Measurements from ENCODE around the gene ADO. TPM values are rescaled to one million over a fixed set of nuclear protein-coding genes. Genes with fewer than 3 reads are reported as not detected.

The ADO gene
- total RNA-seq = 18.2 and 20.3 TPM in 2 replicates

GRCh38 chr10:62804356-62805230 is at the start of gene ADO:
Gene ADO, plus strand, starts transcription at chr10:62804720. Its CDS starts 340 bp downstream, at chr10:62805060.

GRCh38 chr10:62816331-62817120 is 12.0 kb downstream of the ADO start, which contains the start of gene EGR2:
Gene EGR2, minus strand, starts transcription at chr10:62816366. Its CDS starts 337 bp downstream, at chr10:62816029.

Other genes starting within 250 kb of the ADO start
- 0.10 and 0.33 TPM in 2 replicates for gene EGR2, start 11.6 kb downstream of the ADO start, total RNA-seq